ENCODE measurements around the gene CMC1.
"Not testable (repeated sequence)": the region's sequence is repeated elsewhere in the genome, so short reads cannot be mapped to it uniquely, and the experiment has no call there.

Gene CMC1

GRCh38 chr3:28243424-28244106 is 2.1 kb downstream of the CMC1 start:
- in situ Hi-C loops (cut with MboI; ENCODE audit: low sequenced_read_pairs), result no loop called here

GRCh38 chr3:28244491-28244890 is 3.1 kb downstream of the CMC1 start:
- in situ Hi-C loops (cut with MboI; ENCODE audit: low sequenced_read_pairs), result no loop called here

- in situ Hi-C loops (cut with MboI; ENCODE audit: low sequenced_read_pairs), result no loop called here
Observed at GRCh38 chr3:28247286-28247685, 5.9 kb downstream of the CMC1 start.

- in situ Hi-C loops (cut with MboI; ENCODE audit: low sequenced_read_pairs), result no loop called here
Observed at GRCh38 chr3:28250999-28251398, 9.6 kb downstream of the CMC1 start.

GRCh38 chr3:28252001-28252431 is 10.6 kb downstream of the CMC1 start:
- in situ Hi-C loops (cut with MboI; ENCODE audit: low sequenced_read_pairs), result no loop called here

GRCh38 chr3:28253040-28253715 is 11.8 kb downstream of the CMC1 start:
- in situ Hi-C loops (cut with MboI; ENCODE audit: low sequenced_read_pairs), result no loop called here

- in situ Hi-C loops (cut with MboI; ENCODE audit: low sequenced_read_pairs), result no loop called here
Observed at GRCh38 chr3:28262001-28262400, 20.6 kb downstream of the CMC1 start.

GRCh38 chr3:28265641-28266040 is 24.2 kb downstream of the CMC1 start:
- in situ Hi-C loops (cut with MboI; ENCODE audit: low sequenced_read_pairs), result no loop called here

- in situ Hi-C loops (cut with MboI; ENCODE audit: low sequenced_read_pairs), result no loop called here
Observed at GRCh38 chr3:28267984-28268849, 26.8 kb downstream of the CMC1 start.

- in situ Hi-C loops (cut with MboI; ENCODE audit: low sequenced_read_pairs), result no loop called here
Observed at GRCh38 chr3:28268989-28269388, 27.6 kb downstream of the CMC1 start.

- in situ Hi-C loops (cut with MboI; ENCODE audit: low sequenced_read_pairs), result not testable (repeated sequence)
Observed at GRCh38 chr3:28269884-28270283, 28.5 kb downstream of the CMC1 start.

- in situ Hi-C loops (cut with MboI; ENCODE audit: low sequenced_read_pairs), result no loop called here
Observed at GRCh38 chr3:28273837-28274236, 32.4 kb downstream of the CMC1 start.

- in situ Hi-C loops (cut with MboI; ENCODE audit: low sequenced_read_pairs), result no loop called here
Observed at GRCh38 chr3:28278918-28279317, 37.5 kb downstream of the CMC1 start.

GRCh38 chr3:28279770-28280169 is 38.4 kb downstream of the CMC1 start:
- in situ Hi-C loops (cut with MboI; ENCODE audit: low sequenced_read_pairs), result no loop called here

GRCh38 chr3:28280781-28281180 is 39.4 kb downstream of the CMC1 start:
- in situ Hi-C loops (cut with MboI; ENCODE audit: low sequenced_read_pairs), result no loop called here

- in situ Hi-C loops (cut with MboI; ENCODE audit: low sequenced_read_pairs), result no loop called here
Observed at GRCh38 chr3:28286595-28286994, 45.2 kb downstream of the CMC1 start.

GRCh38 chr3:28287046-28287445 is 45.6 kb downstream of the CMC1 start:
- in situ Hi-C loops (cut with MboI; ENCODE audit: low sequenced_read_pairs), result no loop called here

- in situ Hi-C loops (cut with MboI; ENCODE audit: low sequenced_read_pairs), result no loop called here
Observed at GRCh38 chr3:28290863-28291300, 49.5 kb downstream of the CMC1 start.

GRCh38 chr3:28291577-28291976 is 50.2 kb downstream of the CMC1 start:
- in situ Hi-C loops (cut with MboI; ENCODE audit: low sequenced_read_pairs), result no loop called here

GRCh38 chr3:28292622-28293021 is 51.2 kb downstream of the CMC1 start:
- in situ Hi-C loops (cut with MboI; ENCODE audit: low sequenced_read_pairs), result no loop called here

GRCh38 chr3:28294667-28295413 is 53.4 kb downstream of the CMC1 start:
- in situ Hi-C loops (cut with MboI; ENCODE audit: low sequenced_read_pairs), result no loop called here

Measured in HL-60/S4 treated with retinoic acid at 250 ng/mL for 4 days and 3 days (cell line).